ENCODE measurements around the gene HLA-DMA.
A peak's percentile ranks its signal among the peaks of the same experiment; 100 is the strongest.

Gene HLA-DMA

DNA sequence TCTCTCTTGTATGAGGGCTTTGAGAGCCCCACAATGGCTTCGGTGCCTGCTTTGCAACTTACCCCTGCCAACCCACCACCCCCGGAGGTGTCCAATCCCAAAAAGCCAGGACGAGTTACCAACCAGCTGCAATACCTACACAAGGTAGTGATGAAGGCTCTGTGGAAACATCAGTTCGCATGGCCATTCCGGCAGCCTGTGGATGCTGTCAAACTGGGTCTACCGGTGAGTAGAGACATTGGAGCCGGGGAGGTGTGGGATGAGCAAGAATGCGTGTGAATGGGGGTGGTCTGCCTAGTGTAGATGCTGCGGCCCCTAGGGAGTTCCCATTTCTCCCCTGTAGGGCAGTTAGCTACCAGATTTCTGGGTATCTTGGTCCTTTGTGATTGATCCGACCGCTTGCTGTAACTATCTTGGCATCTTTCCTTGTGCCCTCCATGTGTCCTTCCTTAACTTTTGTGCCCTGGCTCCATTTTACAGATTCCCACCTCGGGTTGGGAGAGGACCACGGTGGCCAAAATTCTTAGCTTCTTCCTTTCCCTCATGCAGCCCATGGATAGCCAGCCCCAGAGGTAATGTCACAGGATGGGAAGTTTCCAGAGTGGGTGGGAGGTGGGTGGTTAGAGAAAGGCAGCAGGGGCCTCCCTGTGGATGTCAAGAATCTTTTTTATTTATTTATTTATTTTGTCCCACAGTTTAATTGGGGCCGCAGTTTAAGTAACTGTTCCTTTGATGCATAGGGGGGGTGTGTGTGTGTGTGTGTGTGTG is 21.8 kb upstream of the HLA-DMA start:
- DNase-seq, result no peak

DNA sequence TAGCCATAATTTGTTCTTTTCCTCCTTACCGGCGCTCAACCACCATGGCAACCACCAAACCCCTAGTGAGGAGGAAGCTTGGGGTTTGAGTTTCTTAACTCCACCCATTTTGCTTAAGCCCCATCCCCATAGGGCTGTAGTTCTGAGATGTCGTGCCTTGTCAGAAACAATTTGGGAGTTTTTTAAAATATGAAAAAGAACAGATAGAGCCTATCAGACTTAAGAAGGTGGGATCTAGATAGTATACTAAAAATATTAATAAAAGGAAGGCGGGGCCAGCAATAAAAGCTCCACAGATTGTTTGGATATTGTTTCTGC is 21.1 kb upstream of the HLA-DMA start:
- DNase-seq, result no peak

DNA sequence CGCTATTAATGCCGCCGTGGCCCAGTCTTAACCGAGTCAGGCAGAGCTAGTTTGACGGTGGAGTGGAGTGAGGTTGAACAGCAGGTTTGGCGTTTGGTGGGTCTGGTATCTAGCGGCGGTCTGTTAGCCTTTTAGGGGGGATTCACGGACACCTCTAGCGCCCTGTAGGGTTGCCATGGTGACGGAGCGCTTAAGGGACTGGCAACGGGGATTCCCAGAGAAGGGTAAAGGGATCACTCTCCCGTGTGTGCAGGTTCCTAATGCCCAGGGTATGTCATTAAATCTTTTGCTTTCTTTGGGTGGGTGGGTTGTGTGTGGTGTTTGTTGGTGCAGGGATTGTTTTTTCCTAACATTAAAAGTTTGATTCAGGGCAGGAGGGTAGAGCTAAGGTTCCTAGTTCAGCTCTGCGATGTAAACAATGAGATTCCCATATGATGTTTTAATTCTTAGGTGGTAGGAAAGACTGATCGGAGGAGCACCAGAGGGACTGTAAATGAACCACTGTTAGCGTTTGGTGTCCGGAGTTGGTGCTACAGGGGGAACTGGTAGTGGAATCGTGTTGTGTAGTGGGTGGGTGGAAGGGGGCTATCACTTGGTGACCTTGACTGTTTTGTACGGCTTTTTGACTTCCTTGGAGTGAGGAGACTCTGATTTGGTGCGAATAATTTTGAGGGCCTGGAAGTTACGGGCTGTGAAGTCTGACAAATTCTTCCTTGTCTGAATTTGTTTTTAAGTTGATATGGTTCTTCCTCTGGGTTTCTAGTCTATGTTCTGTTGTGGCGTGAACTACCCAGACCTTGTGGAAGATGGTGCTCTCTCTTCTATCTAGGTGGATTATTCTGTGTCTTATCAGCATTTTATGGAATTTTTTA is 20.5 kb upstream of the HLA-DMA start:
- no peak for DNase-seq

DNA sequence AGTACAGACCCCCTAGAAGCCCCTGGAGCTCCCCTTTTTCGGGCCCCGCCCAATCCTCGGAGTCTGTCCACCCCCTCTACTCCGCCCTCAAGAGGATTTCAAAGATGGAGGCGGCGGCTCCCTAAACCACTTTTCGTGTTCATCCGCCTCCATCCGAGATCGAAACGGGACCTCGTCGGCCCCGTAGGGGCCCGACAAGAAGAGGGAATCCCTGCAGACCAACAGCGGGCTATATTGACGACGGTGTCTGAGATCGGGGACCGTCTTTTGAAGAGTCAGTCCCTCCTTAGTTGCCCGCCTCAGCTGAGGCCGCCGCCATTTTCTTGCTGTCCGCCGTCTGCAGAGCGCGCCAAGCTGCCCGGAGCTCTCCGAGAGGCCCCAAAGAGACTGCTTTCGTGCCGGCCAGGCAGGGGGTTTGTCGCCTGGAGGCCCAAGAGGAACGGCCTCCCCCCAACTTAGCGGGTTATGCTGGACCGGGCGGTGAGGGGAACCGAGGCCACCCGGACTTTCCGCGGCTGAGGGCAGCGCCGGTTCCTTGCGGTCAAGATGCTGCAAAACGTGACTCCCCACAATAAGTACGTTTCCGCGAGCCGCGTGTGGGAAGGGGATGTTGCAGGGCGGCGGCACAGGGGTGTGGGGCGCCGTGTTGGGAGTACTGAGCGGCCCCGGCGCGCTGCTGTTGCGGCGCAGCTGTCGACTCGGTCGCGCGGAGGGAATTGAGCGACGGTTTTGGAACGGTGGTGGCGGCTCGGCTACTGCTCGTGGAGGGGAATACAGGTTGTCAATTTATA is 19.7 kb upstream of the HLA-DMA start:
- no peak for DNase-seq

DNA sequence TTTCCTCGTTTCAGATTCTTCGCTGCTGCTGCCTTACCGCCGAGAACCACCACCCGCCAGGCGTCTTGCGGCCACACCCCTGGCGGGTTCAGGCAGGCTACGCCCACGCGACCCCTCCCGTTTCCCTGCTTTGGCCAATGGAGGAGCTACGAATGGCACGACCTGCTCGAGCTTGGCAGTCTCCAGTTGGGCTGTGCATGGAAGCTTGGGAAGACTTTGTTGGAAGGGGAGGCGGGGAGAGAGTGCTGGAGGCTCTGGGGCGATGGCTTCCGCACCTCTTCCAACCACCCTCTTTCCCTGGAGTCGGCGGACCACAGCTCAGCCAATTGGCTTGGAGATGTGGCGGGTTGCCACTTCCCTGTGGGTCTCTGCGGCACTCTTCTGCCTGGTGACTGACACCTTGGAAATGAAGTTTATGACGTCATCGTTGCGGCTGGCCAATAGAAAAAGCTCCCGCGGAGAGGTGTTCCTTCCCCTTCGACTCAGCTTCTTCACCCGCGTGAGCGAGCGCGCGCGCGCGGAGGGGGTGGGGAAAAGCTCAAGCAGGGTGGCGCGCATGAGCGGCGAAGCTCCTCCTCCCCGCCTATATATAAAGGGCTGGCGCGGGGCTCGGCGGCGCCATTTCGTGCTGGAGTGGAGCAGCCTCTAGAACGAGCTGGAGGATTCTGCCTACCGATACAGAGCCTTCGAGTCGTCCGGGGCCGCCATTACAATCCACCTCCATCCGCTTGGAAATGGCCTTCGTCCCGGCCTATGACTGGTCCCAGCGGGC is 18.9 kb upstream of the HLA-DMA start:
- peak; percentile 96 to 99 for DNase-seq

DNA sequence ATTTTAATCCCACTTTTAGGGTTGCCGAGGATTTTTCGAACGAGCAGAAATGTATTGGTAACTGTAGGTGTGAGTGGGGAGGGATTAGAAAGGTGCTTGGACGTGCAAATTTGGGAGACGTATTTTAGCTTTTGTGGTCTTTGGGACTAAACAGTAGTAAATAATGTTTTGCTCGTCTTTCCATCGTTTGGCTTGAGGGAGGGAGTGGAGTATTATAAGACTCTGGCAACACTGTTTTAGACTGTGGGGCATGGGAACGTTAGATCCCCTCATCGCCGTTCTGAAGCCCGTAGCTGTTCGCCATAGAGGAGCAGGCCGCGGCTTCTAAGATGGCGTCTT is 18.3 kb upstream of the HLA-DMA start:
- no peak for DNase-seq

DNA sequence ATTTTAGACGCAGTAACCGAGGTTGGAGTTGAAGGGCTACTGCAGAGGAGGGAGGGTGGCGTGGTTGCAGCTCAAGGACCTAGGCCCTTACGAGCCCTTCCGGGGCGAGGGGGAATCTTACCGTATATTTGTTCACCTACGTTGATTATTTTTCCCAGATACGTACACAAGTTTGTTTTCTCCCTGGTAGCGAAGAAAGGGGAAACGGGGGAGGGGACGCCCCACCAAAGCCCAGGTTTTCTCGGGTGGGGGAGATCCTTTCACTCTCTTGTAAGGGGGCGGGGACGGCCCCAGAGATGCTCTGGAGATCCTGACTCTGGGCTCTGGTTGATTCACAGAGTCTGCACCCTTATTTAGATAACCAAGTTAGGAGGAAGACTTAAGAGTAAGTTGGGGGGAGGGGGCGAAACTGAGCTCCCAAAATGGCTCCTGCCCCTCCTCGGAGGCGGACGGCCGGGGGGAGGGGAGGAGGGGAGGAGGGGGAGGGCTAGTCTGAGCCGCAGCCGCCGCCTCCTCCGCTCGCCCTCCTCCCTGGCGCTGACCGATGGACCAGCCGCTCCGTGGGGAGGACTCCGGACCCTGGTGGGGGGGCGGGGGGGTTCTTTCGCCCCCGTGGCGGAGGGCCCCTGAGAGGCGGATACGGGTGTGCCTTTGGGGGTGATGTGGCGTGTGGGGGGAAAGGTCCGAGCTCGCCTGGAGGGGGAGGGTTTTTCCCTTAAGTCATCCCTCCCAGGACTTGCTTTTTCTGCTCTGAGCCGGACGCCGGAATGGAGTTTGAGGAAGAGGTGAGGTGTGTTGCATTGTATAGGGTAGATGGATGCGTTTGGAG is 17.7 kb upstream of the HLA-DMA start:
- DNase-seq, result no peak

DNA sequence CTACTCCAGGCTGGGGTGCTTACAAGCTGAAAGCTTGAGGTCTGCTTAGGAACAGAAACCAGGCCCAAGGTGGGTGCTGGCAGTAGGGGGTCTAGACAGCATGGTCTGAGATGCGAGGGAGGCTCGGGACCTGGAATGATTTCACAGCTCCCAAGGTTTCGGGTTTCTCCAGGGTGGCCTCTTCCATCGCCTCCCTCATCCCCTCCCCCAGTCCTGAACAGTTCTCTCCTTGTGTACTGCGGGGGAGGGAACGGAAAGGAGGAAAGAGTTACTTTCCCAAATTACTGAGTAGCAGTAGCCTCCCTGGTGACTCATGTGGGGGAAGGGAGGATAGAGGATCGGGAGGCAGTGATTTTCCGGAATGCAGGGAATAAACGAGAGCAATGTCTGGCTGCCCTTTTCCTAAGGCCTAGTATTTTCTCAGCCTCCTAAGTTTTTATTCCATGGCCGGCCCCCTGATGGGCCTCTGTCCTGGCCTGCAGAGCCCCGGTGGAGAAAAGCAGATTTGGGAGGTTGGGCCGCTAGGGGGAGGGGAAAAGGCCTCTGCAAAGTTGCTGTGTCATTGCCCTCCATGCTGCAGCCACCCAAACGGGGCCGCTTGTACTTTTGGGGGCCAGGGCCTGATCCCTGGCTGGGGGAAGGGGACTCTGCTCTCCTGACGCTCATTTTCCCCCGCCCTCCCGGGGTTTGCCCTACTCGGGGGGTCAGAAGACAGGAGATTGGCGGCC is 17.0 kb upstream of the HLA-DMA start:
- DNase-seq, result no peak

DNA sequence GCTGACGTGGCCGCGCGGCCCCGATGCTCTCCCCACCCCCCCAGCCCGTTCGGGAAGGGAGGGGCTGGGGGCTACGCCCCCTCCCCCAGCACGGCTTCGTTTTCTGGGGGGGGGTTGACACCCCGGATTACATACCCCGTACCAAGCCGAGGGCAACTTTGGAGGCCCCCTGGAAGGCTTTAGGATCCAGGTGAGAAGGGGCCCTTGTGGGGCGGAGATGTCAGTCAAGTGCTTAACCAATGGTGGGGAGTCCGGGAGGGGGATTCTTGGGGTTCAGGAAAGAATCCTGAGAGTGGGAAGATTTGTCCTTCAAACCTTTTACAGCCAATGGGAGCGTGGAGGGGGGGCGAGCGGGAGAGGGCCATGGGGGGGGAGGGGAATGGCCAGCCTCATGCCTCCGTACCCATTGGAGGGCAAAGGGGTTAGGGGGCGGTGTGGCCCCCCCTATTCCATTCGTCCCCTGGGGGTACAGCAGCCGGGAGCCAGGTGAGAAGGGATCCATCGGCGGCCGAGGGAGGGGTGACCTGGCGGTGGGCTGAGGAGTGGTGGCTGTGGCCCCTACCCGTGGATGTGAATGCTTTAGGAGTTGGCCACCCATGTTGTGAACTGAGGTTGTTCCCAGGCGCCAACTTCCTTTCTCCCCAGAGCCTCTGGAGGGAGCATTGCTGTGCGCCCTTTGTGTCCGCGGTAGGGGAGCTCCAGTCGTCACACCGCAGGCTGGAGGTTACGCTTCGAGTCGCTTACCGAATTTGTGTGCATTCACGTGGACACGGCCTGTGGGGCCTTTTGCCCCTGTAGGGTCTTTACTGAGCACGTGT is 16.2 kb upstream of the HLA-DMA start:
- peak in 1 of 2 experiments; percentile 56 for DNase-seq

DNA sequence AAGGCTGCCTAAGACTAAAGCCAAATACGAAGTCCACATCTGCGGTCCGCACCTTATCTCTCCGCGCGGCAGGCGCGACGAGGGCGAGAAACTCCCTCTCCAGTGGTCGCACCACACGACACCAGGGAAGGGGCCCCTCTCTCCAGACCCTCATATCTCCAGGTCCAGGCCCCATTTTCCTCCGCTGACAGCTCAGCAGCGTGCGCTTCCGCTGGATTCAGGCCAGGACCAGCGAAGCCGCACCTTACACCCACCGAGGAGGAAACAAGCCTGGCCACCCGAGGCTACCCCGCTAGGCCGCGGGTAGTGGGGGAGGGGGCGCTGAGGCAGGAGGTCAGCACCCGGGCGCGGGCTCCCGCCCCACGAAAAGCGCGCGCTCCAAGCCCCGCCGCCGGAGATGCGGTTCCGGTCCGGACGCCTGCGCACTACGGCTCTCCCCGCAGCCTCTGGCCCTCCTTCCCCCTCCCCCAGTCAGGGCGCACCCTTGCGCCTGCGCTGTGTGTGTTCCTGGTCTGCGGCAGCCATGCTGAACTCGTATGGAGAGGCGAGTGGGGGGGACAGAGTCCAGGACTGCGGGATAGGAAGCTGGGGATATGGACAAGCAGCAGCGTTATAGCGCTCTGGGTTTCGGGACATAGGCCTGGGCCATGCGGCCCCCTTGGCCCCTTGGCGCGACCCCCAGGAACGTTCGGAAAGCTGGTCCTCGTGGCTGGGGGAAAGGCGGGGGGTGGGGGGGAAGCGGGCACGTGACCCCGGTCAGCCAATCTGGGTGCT is 15.4 kb upstream of the HLA-DMA start, which contains the start of gene BRD2:
BRD2 (plus strand) TSS at position 502 of the 774 bp plus-strand sequence. CDS start 4,305 bp downstream, outside the sequence.
- peak; percentile 33 to 87 for DNase-seq

DNA sequence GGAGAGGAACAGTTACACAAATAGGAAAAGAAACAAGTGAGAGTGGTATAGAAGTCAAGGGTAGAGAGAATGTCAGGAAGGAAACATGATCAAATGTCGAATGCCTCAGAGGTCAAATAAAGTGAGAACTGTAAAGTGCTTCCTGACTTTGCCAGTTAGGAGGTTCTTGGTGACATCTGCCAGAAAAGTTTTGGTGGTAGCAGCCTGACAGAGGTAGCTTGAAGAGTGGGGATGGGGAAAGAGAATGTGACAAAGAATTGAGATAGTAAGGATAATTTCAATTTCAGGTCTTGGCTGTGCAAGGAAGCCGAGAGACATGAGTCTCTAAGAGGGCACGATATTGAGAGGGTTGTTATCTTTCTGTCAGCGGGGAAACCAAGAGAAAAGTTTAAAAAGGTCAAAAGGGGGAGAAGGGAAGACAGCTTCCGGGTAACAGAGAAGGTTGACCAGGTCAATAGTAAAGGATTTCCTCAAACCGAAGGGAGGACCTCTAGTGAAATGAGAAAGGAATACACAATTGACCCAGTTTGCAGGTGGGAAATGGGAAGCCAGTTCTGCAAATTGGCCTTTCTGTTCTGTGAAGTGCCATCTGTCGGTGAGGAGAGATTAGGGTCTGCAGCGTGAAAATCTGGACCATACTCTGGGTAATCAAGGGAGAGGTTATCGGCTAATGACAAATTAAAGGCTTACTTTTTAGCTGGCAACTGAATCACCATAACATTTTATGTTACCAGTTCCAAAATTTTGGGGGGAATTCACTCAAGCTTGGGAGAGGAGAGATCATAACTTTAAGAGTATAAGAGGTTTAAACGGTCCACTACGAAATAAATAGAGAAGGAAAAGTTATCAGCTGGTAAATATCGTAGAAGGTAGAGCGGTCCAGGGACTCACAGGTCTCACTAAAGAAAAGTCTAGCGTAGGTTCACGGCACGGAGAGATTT is 14.5 kb upstream of the HLA-DMA start:
- DNase-seq, result peak; percentile 35 to 64

DNA sequence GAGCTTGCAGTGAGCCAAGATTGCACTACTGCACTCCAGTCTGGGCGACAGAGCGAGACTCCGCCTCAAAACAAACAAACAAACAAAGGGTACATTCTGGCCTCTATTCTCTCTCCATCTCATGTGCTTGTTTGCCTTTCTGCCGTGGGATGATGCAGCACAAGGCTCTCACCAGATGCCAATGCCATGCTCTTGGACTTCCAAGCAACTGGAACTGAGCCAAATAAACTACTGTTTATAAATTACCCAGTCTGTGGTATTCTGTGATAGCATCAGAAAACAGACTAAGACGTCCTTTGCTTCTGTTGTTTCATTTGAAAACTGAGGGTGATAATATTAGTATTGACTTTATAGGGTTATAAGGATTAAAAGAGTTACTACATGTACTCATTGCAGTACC is 11.9 kb upstream of the HLA-DMA start:
- no peak for DNase-seq

DNA sequence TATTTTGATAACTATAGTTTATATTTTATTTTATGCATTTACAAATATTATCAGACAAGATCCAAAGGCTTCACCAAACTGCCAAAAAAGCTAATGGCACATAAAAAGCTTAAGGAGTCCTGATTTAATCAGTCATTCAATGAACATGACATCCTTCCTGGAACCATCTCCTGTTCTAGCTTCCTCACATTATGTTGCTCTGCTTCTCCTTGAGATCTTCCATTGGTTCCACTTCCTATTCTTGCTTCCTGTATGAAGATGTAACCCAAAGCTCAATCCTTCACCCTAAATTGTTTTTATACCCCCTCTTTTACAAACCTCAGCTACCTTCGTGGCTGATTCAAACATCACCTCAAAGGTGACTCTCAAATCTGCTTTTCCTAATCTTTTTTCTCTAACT is 11.0 kb upstream of the HLA-DMA start:
- DNase-seq, result no peak

DNA sequence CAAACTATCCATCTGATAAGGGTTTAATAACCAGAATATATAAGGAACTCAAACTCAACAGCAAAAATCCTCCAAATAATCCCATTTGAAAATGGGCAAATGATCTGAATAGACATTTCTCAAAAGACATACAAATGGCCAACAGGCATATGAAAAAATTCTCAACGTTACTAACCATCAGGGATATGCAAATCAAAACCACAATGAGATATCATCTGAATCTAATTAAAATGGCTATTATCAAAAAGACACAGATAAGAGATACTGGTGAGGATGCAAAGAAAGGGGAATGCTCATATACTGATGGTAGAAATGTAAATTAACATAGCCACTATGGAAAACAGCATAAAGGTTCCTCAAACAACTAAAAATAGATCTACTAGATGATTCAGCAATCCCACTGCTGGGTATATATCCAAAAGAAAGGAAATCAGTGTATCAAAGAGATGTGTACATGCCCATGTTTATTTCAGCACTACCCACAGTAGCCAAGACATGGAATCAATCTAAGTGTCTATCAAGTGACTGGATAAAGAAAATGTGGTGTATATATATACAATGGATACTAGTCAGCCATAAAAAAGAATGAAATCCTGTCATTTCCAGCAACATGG is 9.4 kb upstream of the HLA-DMA start:
- DNase-seq, result no peak

DNA sequence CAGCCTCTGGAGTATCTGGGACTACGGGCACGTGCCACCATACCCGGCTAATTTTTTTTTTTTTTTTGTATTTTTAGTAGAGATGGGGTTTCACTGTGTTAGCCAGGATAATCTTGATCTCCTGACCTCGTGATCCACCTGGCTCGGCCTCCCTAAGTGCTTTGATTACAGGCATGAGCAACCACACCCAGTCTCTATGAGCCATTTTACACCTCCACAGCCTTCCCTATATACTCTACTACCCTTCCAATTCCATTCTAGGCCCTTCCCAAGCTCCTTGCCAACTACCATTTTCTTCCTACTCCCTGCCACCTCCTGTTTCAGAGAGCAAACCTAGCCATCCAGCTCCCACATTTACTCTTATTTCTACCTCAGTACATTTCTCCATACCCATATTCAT is 7.7 kb upstream of the HLA-DMA start:
- DNase-seq, result no peak

DNA sequence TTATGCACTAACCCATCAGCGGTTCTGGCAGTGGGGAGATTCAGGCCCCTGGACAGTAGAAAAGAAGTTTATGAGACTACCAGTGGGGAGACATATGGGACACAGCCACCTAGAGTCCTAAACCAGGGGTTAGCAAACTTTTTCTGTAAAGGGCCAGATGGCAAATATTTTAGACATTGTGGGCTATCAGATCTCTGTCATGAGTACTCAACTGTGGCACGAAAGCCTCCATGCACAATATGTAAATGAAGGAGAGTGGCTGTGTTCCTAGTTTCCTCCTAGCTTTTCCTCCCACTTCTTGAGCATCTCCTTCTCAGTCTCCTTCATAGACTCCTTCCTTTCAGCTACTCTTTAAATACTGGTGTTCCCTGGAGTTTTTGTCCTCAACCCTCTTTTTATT is 3.3 kb upstream of the HLA-DMA start:
- no peak for DNase-seq

DNA sequence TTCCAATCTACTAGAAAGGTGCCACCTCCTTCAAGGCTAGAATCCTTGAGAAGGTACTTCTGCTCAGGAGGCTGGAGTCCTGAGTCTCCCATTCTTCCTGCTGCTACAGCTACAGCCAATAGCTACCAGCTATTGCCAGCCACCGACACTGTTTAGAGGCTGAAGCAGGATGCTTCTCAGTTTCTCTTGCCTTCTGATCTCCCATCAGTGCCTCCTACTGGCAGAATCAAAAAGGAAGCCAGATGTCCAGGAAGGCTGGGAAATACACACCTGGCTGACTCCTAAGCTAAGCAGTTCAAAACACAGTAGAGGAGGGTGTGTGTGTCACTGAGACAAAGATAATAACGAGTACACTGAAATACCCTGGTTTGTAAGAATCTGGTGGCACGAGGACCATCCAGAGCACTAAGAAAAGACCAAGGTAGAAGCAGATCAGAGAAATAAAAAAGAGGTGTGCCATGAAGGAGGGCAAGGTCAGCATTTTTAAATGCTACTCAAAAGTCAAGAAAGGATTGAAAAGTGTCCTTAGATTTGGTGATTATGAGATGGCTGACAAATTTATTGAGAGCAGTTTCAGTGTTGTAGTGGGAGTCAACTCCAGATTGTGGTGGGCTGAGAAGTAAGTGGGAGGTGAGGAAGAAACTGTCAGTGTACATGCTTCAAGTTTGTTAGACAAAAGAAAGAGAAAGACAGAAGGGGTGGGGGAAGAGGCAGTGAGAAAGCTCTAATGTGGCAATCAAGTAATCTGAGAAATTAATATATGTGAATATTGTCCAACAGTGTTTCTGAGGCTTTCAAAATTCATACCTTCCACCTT is 2.3 kb upstream of the HLA-DMA start:
- DNase-seq, result no peak

Measured in cerebellar nuclear complex (tissue), 1 donor.